IMR-90 (cell line): ENCODE results near the gene PRKCG. TPM values are rescaled to one million over a fixed set of nuclear protein-coding genes. Genes with fewer than 3 reads are reported as not detected.
A peak's percentile ranks its signal among the peaks of the same experiment; 100 is the strongest.
"Not testable (repeated sequence)": the region's sequence is repeated elsewhere in the genome, so short reads cannot be mapped to it uniquely, and the experiment has no call there.

Source experiments
- ATAC-seq: fragments of 200-7000 bp; cut with Tn5 transposase; 2 replicates; pipeline ENCODE4 v1.9.1; 2020; ENCODE audit warnings: low read depth, mild to moderate bottlenecking, moderate library complexity
- BruUV-seq: library from RNA; stranded (reverse); fragments of 400-500 nt; replicated peaks from 2 replicates; lab custom pipeline; 2021; lab: Mats Ljungman, UMichigan
- CTCF ChIA-PET: fragments of 300-600 bp; formaldehyde crosslinking; extraction: SDS; loops from one replicate; lab custom pipeline; 2021; ENCODE audit warnings: antibody characterized with exemption; lab: Yijun Ruan, JAX
- POLR2A ChIA-PET: fragments of 300-600 bp; sonication (Branson Sonifier 250); formaldehyde crosslinking; loops from one replicate; lab custom pipeline; 2022; ENCODE audit warnings: antibody characterized with exemption; ENCODE audit not compliant: unreplicated experiment; lab: Charles Lee
- DNase-seq: peaks from one replicate; pipeline ENCODE4 v3.0.0; 2013
- H2AFZ ChIP-seq: replicated peaks from 2 replicates; pipeline ENCODE3; 2013; ENCODE audit warnings: low read length, mild to moderate bottlenecking; ENCODE audit not compliant: poor library complexity
- H2AK5ac ChIP-seq: 2 replicates; pipeline ENCODE4 v1.6.1; 2013; ENCODE audit warnings: low read depth, low read length, inconsistent platforms
- H2AK9ac ChIP-seq: replicated peaks from 2 replicates; pipeline ENCODE3; 2013; ENCODE audit warnings: mild to moderate bottlenecking, low read depth, low read length, moderate library complexity; ENCODE audit not compliant: poor library complexity
- H2BK120ac ChIP-seq: 2 replicates; pipeline ENCODE4 v1.6.1; 2013; ENCODE audit warnings: low read depth, low read length, inconsistent platforms
- H2BK15ac ChIP-seq: 3 replicates; pipeline ENCODE4 v1.6.1; 2013; ENCODE audit warnings: low read depth, low read length, inconsistent platforms
- H2BK20ac ChIP-seq: 2 replicates; pipeline ENCODE4 v1.6.1; 2013; ENCODE audit warnings: low read depth, mild to moderate bottlenecking, inconsistent platforms, low read length, moderate library complexity
- H2BK5ac ChIP-seq: 2 replicates; pipeline ENCODE4 v1.6.1; 2013; ENCODE audit warnings: mild to moderate bottlenecking, low read depth, low read length, inconsistent platforms; ENCODE audit not compliant: poor library complexity, severe bottlenecking
- H3K14ac ChIP-seq: replicated peaks from 2 replicates; pipeline ENCODE4 v1.6.1; 2013; ENCODE audit warnings: low read depth, low read length, inconsistent platforms
- H3K18ac ChIP-seq: 2 replicates; pipeline ENCODE4 v1.6.1; 2013; ENCODE audit warnings: low read depth, low read length, control low read depth
- H3K23ac ChIP-seq: 2 replicates; pipeline ENCODE4 v1.6.1; 2013; ENCODE audit warnings: low read depth, low read length, inconsistent platforms
- H3K27ac ChIP-seq: 2 replicates; pipeline ENCODE4 v1.5.1; 2013; ENCODE audit warnings: mild to moderate bottlenecking, control low read depth, low read length; ENCODE audit not compliant: insufficient read depth
- H3K27me3 ChIP-seq: 2 replicates; pipeline ENCODE4 v1.6.1; 2013; ENCODE audit warnings: low read length; ENCODE audit not compliant: control insufficient read depth, insufficient read depth
- H3K36me3 ChIP-seq: 2 replicates; pipeline ENCODE4 v1.6.1; 2013; ENCODE audit warnings: low read length, mixed read lengths; ENCODE audit not compliant: control insufficient read depth, insufficient read depth
- H3K4ac ChIP-seq: 2 replicates; pipeline ENCODE4 v1.6.1; 2013; ENCODE audit warnings: low read depth, low read length, inconsistent platforms
- H3K4me1 ChIP-seq: 2 replicates; pipeline ENCODE4 v1.6.1; 2013; ENCODE audit warnings: low read length, mixed read lengths; ENCODE audit not compliant: control insufficient read depth, insufficient read depth
- H3K4me2 ChIP-seq: 2 replicates; pipeline ENCODE4 v1.6.1; 2013; ENCODE audit warnings: low read depth, mild to moderate bottlenecking, control low read depth, low read length, moderate library complexity
- H3K4me3 ChIP-seq: 2 replicates; pipeline ENCODE4 v1.5.1; 2013; ENCODE audit warnings: low read depth, mild to moderate bottlenecking, control low read depth, low read length, moderate library complexity; ENCODE audit not compliant: insufficient read depth
- H3K56ac ChIP-seq: 2 replicates; pipeline ENCODE4 v1.6.1; 2013; ENCODE audit warnings: low read length, inconsistent platforms; ENCODE audit not compliant: insufficient read depth; ENCODE audit errors: extremely low read depth
- H3K79me1 ChIP-seq, 2 experiments: 2 replicates each; pipeline ENCODE4 v1.6.1; 2013; ENCODE audit warnings: low read length in 2 of 2, inconsistent platforms in 1 of 2, low read depth in 1 of 2
- H3K9ac ChIP-seq: 2 replicates; pipeline ENCODE4 v1.6.1; 2013; ENCODE audit warnings: low read depth, low read length, control low read depth
- H3K9me1 ChIP-seq: 2 replicates; pipeline ENCODE4 v1.6.1; 2013; ENCODE audit warnings: low read length, inconsistent platforms; ENCODE audit not compliant: insufficient read depth
- H3K9me3 ChIP-seq: 2 replicates; pipeline ENCODE4 v1.6.1; 2013; ENCODE audit warnings: low read length; ENCODE audit not compliant: control insufficient read depth, insufficient read depth
- H4K20me1 ChIP-seq: 2 replicates; pipeline ENCODE4 v1.6.1; 2013; ENCODE audit warnings: low read length, inconsistent platforms; ENCODE audit not compliant: insufficient read depth
- H4K5ac ChIP-seq: 2 replicates; pipeline ENCODE4 v1.6.1; 2013; ENCODE audit warnings: mild to moderate bottlenecking, low read depth, low read length, control low read depth
- H4K8ac ChIP-seq, 2 experiments: 2 replicates each; pipeline ENCODE4 v1.6.1; 2013; ENCODE audit warnings: low read depth in 2 of 2, low read length in 2 of 2, control low read depth in 1 of 2, inconsistent platforms in 1 of 2
- H4K91ac ChIP-seq: 2 replicates; pipeline ENCODE4 v1.6.1; 2013; ENCODE audit warnings: low read depth, low read length, inconsistent platforms; ENCODE audit not compliant: insufficient read depth
- WGBS, 2 experiments: methylation state at CpG; one replicate each; pipeline versions ENCODE4 v1.1.5 to v1.1.7; 2013; ENCODE audit warnings: missing lambda C conversion rate in 2 of 2; ENCODE audit not compliant: insufficient read length in 1 of 2; ENCODE audit errors: extremely low coverage in 2 of 2; 5-methylcytosine and 5-hydroxymethylcytosine counted together
- dilution Hi-C: fragments of 300-500 bp; cut with HindIII; formaldehyde crosslinking; loops from one replicate; pipeline ENCODE4 v1.14.3; 2018; ENCODE audit warnings: low sequenced_read_pairs; ENCODE audit not compliant: unreplicated experiment
- in situ Hi-C: fragments of 300-500 bp; cut with MboI; formaldehyde crosslinking; loops from 3 replicates; pipeline ENCODE4 v1.14.3; 2019; ENCODE audit warnings: low sequenced_read_pairs, inconsistent platforms, mixed read lengths
- intact Hi-C: fragments of 100-400 bp; cut with micrococcal nuclease; formaldehyde crosslinking; loops from 2 replicates; pipeline ENCODE4 v1.10.0; 2022
- polyA plus RNA-seq, 3 experiments: library from polyadenylated mRNA; depleted of rRNA; stranded (reverse); fragments of >200 nt; gene quantifications; 2 replicates each; pipeline ENCODE4 v1.2.3, GENCODE V29; 2012; ENCODE audit warnings: low replicate concordance in 1 of 3
- total RNA-seq: library from RNA; depleted of rRNA; stranded (reverse); fragments of >200 nt; gene quantifications from 2 replicates; pipeline ENCODE4 v1.2.3, GENCODE V29; 2012

PRKCG gene
- total and polyA plus RNA-seq, 2 of the 4 experiments (the other 2 are of a cell fraction) = not detected

- H3K9me3 ChIP-seq, H3K27me3 ChIP-seq, BruUV-seq, CTCF ChIA-PET, dilution Hi-C loops, H3K4me1 ChIP-seq, DNase-seq, ATAC-seq, POLR2A ChIA-PET: not testable (repeated sequence)
- Histone ChIP-seq H3K4me2 (peak overlapping the region; percentile 99), H3K14ac (peak overlapping the region; percentile 100), H3K4me3 (peak overlapping the region; percentile 95), H2AK9ac (peak overlapping the region; percentile 100), H3K56ac (peak overlapping the region; percentile 61), H2BK20ac (0 out of 2 replicates have a peak overlapping the region, but pooled peaks have one; percentile 16), H4K20me1 (peaks cover 44% of the 10 kb centered on the region), H2BK5ac (peak overlapping the region; percentile 89), H3K4ac (peak overlapping the region; percentile 99), H3K27ac (peak overlapping the region; percentile 97), H3K9ac (peak overlapping the region; percentile 98), H2AK5ac (peak overlapping the region; percentile 99), H3K79me1 (peaks cover 7 to 55% of the 10 kb centered on the region in 2 experiments), H4K5ac (peak overlapping the region; percentile 95), H2BK120ac (peak overlapping the region; percentile 39), H3K18ac (peak overlapping the region; percentile 97), H2AFZ (peak overlapping the region; percentile 86), H3K23ac (peak overlapping the region; percentile 87; the same call in 1 of the 2 replicates), H4K91ac (peak overlapping the region; percentile 93), H2BK15ac (0 out of 3 replicates have a peak overlapping the region, but pooled peaks have one; percentile 62), H4K8ac (peak overlapping the region; percentile 11 to 92; a peak in 2 of 4 replicates), H3K36me3 (peaks cover 31% of the 10 kb centered on the region), H3K9me1 (peaks cover 12% of the 10 kb centered on the region; the same call in 1 of the 2 replicates)
- WGBS, 2 experiments = no CpG with 5 or more reads among the region's 24 CpGs
- intact Hi-C loops = loop anchor here (1.0 to 10.0 kb wide), 2 partner anchors 235 to 267 kb away; partner anchors contain the start of genes CNOT3, NDUFA3 and OSCAR
- in situ Hi-C loops = loop anchor here (10.0 kb wide), 1 partner anchor 585 kb away; no protein-coding TSS in a partner anchor
Observed at GRCh38 chr19:53869805-53870484, 12.1 kb upstream of the PRKCG start.
